Left ventricle myocardium inferior (tissue), 1 donor: ENCODE data around the gene MAN2B2. TPM values are rescaled to one million over a fixed set of nuclear protein-coding genes. Genes with fewer than 3 reads are reported as not detected.

Experiments
- DNase-seq: peaks from one replicate; pipeline ENCODE4 v3.0.0-alpha.2; 2020
- H3K27ac ChIP-seq: fragments of 200-600 bp; replicated peaks from 2 replicates; pipeline ENCODE4 v1.8.0; 2021
- H3K27me3 ChIP-seq: fragments of 200-600 bp; 2 replicates; pipeline ENCODE4 v1.8.0; 2021; ENCODE audit warnings: low read depth
- H3K36me3 ChIP-seq: fragments of 200-600 bp; 2 replicates; pipeline ENCODE4 v1.8.0; 2021
- H3K4me1 ChIP-seq: fragments of 200-600 bp; 2 replicates; pipeline ENCODE4 v1.8.0; 2021
- H3K4me3 ChIP-seq: fragments of 200-600 bp; 2 replicates; pipeline ENCODE4 v1.8.0; 2021; ENCODE audit warnings: mild to moderate bottlenecking, moderate library complexity
- H3K9me3 ChIP-seq: fragments of 200-600 bp; replicated peaks from 2 replicates; pipeline ENCODE4 v1.8.0; 2021
- CTCF ChIP-seq: fragments of 200-600 bp; IDR thresholded peaks from 2 replicates; pipeline ENCODE4 v1.8.0; 2021; ENCODE audit warnings: antibody characterized with exemption, mild to moderate bottlenecking, borderline replicate concordance
- intact Hi-C: fragments of 100-400 bp; cut with micrococcal nuclease; formaldehyde crosslinking; loops from one replicate; pipeline ENCODE4 v1.11.0; 2022
- total RNA-seq: library from RNA; stranded (reverse); fragmentation: NEBNext Ultra II Directional; extraction: Animal tissue kit (Norgen Biotek cat#: 25700); gene quantifications from one replicate; pipeline ENCODE4 v1.2.1, GENCODE V29; 2021
- donor health status: DM: no; HTN: yes; CAD: no; lungs with severe emphysema.

The MAN2B2 gene
- total RNA-seq, 1 donor from 2014 or later, result 18.5 TPM

- DNase-seq, result no peak
These were observed 1.4 kb upstream of the MAN2B2 start for GRCh38 chr4:6573551-6573950.

GRCh38 chr4:6573986-6574746 lies 823 bp upstream of the MAN2B2 start:
- Histone ChIP-seq H3K4me3 (peak overlapping the region; percentile 96), H3K9me3 (no peaks in the 10 kb centered on the region), H3K4me1 (peaks cover 20% of the 10 kb centered on the region), H3K36me3 (peaks cover 20% of the 10 kb centered on the region), H3K27me3 (no peaks in the 10 kb centered on the region), H3K27ac (peak overlapping the region; percentile 75)
- no peak for DNase-seq
- TF ChIP-seq CTCF, result no peak
- intact Hi-C loops, result no loop called here

More at GRCh38 chr4:6573551-6573950, 1.4 kb upstream of the MAN2B2 start:
- TF ChIP-seq CTCF, result no peak
- H3K9me3 ChIP-seq, result no peaks in the 10 kb centered on the region
- H3K4me1 ChIP-seq, result peaks cover 20% of the 10 kb centered on the region
- H3K27me3 ChIP-seq, result peaks cover 5% of the 10 kb centered on the region
- no peak overlapping the region for H3K27ac ChIP-seq
- no peak overlapping the region for H3K4me3 ChIP-seq
- intact Hi-C loops, result no loop called here
- H3K36me3 ChIP-seq, result peaks cover 17% of the 10 kb centered on the region

GRCh38 chr4:6575503-6576240 lies 683 bp downstream of the MAN2B2 start:
- peak overlapping the region; percentile 75 for H3K27ac ChIP-seq
- peaks cover 34% of the 10 kb centered on the region for H3K36me3 ChIP-seq
- TF ChIP-seq CTCF, result no peak
- H3K27me3 ChIP-seq, result no peaks in the 10 kb centered on the region
- H3K9me3 ChIP-seq, result no peaks in the 10 kb centered on the region
- H3K4me3 ChIP-seq, result peak overlapping the region; percentile 96
- peaks cover 20% of the 10 kb centered on the region for H3K4me1 ChIP-seq
- intact Hi-C loops, result no loop called here
- DNase-seq, result no peak

GRCh38 chr4:6576512-6576911 lies 1.5 kb downstream of the MAN2B2 start:
- DNase-seq, result no peak
- peaks cover 42% of the 10 kb centered on the region for H3K36me3 ChIP-seq

GRCh38 chr4:6576932-6577331 lies 1.9 kb downstream of the MAN2B2 start:
- H3K27ac ChIP-seq, result no peak overlapping the region
- H3K27me3 ChIP-seq, result no peaks in the 10 kb centered on the region
- intact Hi-C loops, result no loop called here
- H3K4me1 ChIP-seq, result peaks cover 20% of the 10 kb centered on the region
- peaks cover 47% of the 10 kb centered on the region for H3K36me3 ChIP-seq
- TF ChIP-seq CTCF, result no peak
- H3K4me3 ChIP-seq, result no peak overlapping the region
- no peaks in the 10 kb centered on the region for H3K9me3 ChIP-seq
- no peak for DNase-seq

More at GRCh38 chr4:6576512-6576911, 1.5 kb downstream of the MAN2B2 start:
- Histone ChIP-seq H3K4me3 (no peak overlapping the region), H3K27me3 (no peaks in the 10 kb centered on the region), H3K4me1 (peaks cover 20% of the 10 kb centered on the region), H3K27ac (no peak overlapping the region), H3K9me3 (no peaks in the 10 kb centered on the region)
- TF ChIP-seq CTCF, result no peak
- intact Hi-C loops, result no loop called here
